Mesodermal cell (in vitro differentiated cells): ENCODE results near the gene TRMT1.

ENCODE experiments used
- H3K27ac ChIP-seq: 2 replicates; pipeline ENCODE4 v1.7.0; 2013; ENCODE audit warnings: mild to moderate bottlenecking, low read depth, low read length, moderate library complexity; ENCODE audit not compliant: severe bottlenecking
- H3K36me3 ChIP-seq: 2 replicates; pipeline ENCODE4 v1.7.1; 2013; ENCODE audit warnings: mild to moderate bottlenecking, low read length, moderate library complexity; ENCODE audit not compliant: control insufficient read depth, insufficient read depth
- H3K4me1 ChIP-seq: one replicate; pipeline ENCODE4 v1.7.1; 2013; ENCODE audit warnings: mild to moderate bottlenecking, low read length; ENCODE audit not compliant: insufficient read depth, control insufficient read depth, poor library complexity, severe bottlenecking
- H3K4me3 ChIP-seq: 2 replicates; pipeline ENCODE4 v1.7.0; 2013; ENCODE audit warnings: low read length, control low read depth, mild to moderate bottlenecking; ENCODE audit not compliant: insufficient read depth, poor library complexity, severe bottlenecking; ENCODE audit errors: extremely low read depth
- H3K9me3 ChIP-seq: 2 replicates; pipeline ENCODE4 v1.7.1; 2013; ENCODE audit warnings: mild to moderate bottlenecking, low read length, moderate library complexity; ENCODE audit not compliant: control insufficient read depth
- WGBS, 2 experiments: methylation state at CpG; one replicate each; pipeline ENCODE4 v1.1.5; 2013; ENCODE audit warnings: missing lambda C conversion rate in 2 of 2; ENCODE audit not compliant: insufficient coverage in 2 of 2; 5-methylcytosine and 5-hydroxymethylcytosine counted together

TRMT1 gene

DNA sequence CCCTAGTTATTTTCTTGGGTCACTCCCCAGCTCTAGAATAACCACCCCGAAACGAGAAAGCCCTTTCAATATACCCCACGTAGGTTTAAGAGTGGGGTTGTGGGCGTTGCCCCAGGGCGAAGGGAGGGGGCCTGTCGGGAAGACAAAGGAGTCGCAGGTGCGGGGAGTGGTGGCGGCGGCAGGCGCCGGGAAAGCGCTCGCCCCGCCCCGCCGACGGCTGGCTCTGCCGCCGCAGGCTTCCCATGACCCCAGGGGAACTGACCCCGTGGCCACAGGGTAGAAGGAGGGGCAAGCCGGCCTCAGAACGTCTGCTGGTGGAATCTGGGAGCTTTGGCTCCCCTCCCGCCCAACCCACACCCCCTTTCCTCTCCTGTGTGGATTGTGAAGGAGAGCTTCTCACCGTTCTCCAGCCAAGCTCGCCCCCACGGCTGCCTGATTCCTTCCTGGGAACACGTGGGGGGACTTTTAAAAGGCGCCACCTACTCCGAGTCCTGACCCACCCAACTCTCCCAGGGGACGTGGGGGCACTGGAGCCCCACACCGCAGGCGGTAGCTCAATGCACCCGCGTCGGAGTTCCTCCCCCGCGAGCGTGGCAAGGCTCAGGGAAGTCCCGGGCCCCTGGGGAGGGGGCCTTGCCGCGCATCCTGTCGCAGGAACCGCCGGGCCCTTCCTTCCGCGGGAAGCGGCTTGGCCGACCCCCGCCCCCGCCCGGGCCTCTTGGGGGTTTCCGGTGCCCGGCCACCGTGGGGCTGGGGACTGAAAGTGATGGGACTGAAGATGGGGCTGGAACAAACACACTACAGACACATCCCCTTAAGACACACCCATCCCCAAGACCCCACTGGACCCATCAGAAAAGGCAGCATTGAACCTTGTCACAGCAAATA lies 39.2 kb upstream of the TRMT1 start:
- Histone ChIP-seq H3K27ac (peak overlapping the region; percentile 98), H3K36me3 (peaks cover 16% of the 10 kb centered on the region), H3K9me3 (no peaks in the 10 kb centered on the region), H3K4me3 (peak overlapping the region; percentile 98), H3K4me1 (peaks cover 5% of the 10 kb centered on the region)
- 1% methylated on average over 22 to 33 of the region's 55 CpGs for WGBS, 2 experiments

DNA sequence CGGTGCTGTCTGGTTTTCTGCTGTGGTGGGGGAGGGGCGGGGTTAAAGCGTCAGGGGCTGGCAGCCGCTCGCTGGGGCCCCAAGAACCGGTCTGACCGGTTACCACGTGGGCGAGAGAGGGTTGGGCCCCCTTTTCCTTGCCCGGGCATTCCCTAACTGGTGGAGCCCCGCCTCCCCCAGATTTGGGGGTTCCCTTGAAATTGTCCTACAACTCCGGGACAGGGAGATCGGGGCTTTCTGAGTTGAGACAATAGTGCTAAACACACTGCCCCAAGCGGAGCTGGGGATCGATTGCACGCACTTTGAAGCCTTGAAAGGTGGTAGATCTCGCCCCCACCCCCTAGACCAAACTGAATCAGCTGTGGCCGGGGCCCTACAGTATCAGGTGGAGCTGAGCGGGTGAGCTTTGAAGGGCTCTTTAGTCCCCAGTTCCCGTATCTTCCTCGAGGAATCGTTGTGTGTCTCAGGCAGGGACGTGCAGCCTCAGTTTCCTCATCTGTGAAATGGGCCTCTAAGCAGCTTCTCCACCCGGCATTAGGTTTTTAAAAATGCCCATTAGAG lies 38.5 kb upstream of the TRMT1 start:
- peaks cover 16% of the 10 kb centered on the region for H3K36me3 ChIP-seq
- WGBS, 2 experiments: 0 to 2% methylated on average over 12 to 24 of the region's 24 CpGs
- H3K4me3 ChIP-seq: peak overlapping the region; percentile 98
- H3K27ac ChIP-seq: peak overlapping the region; percentile 98
- peaks cover 5% of the 10 kb centered on the region for H3K4me1 ChIP-seq
- no peaks in the 10 kb centered on the region for H3K9me3 ChIP-seq

DNA sequence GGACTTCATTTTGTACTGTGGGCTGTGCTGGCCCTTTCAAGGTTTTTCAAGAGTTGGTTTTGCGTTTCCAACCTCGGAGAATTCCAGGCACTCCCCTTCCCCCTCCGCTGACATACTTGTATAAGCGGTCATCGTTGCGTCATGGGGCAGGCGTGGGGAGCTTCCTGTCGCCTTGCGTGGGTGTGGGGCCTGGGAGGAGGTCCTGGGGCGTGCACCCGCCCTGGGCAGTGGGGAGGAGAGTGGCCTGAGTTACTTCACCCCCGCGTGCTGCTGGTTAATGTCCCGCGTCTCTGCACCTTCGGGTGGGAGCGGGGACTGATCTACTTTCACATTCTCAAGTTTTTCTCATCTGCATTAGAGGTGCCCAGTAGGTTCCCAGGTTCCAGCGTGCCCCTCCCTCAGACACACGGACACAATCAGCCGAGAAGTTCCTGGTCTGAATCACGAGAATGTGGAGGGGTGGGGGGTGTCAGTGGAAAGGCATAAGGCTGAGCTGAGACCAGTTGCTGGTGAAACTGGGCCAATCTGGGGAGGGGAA lies 37.8 kb upstream of the TRMT1 start:
- Histone ChIP-seq H3K4me1 (peaks cover 5% of the 10 kb centered on the region), H3K36me3 (peaks cover 16% of the 10 kb centered on the region), H3K9me3 (no peaks in the 10 kb centered on the region), H3K4me3 (peak overlapping the region; percentile 98), H3K27ac (peak overlapping the region; percentile 98)
- WGBS, 2 experiments: 0% methylated on average over 6 to 14 of the region's 21 CpGs

DNA sequence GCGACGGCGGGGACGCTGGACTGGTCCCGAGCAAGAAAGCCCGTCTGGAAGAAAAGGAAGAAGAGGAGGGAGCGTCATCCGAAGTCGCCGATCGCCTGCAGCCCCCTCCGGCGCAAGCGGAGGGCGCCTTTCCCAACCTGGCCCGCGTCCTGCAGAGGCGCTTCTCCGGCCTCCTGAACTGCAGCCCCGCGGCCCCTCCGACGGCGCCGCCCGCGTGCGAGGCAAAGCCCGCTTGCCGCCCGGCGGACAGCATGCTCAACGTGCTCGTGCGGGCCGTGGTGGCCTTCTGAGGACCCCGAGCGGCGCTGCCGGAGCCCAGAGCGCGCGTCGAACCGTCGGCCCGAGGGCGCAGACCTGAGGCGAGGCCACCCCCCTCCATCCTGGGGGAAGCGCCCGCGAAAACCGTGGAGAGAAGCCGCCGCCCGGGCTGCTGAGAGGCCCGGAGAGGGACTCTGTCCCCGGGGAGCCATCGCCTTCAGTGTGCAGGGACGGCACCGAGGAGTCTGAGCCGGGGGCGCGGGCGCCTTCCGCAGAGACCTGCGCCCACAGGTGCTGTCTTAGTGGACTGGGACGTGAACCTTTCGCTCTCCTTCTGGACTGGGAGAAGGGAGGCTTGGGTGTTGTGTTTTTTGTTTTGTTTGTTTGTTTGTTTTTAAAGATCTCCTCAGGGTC lies 37.2 kb upstream of the TRMT1 start:
- 0% methylated on average over 46 to 58 of the region's 69 CpGs for WGBS, 2 experiments
- H3K27ac ChIP-seq: peak overlapping the region; percentile 98
- peaks cover 5% of the 10 kb centered on the region for H3K4me1 ChIP-seq

DNA sequence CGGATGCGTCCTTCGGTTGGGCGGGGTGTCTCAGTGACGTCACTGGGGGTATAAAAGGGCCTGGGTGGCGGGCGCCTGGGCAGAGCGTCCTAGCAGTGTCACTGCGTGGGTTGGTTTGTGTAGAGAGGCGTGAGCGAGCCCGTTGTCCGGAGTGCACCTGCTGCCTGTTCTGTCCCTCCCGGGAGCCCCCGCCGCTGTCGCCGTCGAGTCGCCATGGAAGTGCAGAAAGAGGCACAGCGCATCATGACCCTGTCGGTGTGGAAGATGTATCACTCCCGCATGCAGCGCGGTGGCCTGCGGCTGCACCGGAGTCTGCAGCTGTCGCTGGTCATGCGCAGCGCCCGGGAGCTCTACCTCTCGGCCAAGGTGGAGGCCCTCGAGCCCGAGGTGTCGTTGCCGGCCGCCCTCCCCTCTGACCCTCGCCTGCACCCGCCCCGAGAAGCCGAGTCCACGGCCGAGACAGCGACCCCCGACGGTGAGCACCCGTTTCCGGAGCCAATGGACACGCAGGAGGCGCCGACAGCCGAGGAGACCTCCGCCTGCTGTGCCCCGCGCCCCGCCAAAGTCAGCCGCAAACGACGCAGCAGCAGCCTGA lies 36.5 kb upstream of the TRMT1 start:
- WGBS, 2 experiments: 0% methylated on average over 48 to 52 of the region's 59 CpGs
- Histone ChIP-seq H3K36me3 (peaks cover 16% of the 10 kb centered on the region), H3K4me1 (peaks cover 5% of the 10 kb centered on the region), H3K27ac (peak overlapping the region; percentile 98), H3K9me3 (no peaks in the 10 kb centered on the region), H3K4me3 (peak overlapping the region; percentile 98)

More for the DNA sequence above, 37.2 kb upstream of the TRMT1 start:
- Histone ChIP-seq H3K36me3 (peaks cover 16% of the 10 kb centered on the region), H3K9me3 (no peaks in the 10 kb centered on the region), H3K4me3 (peak overlapping the region; percentile 98)

DNA sequence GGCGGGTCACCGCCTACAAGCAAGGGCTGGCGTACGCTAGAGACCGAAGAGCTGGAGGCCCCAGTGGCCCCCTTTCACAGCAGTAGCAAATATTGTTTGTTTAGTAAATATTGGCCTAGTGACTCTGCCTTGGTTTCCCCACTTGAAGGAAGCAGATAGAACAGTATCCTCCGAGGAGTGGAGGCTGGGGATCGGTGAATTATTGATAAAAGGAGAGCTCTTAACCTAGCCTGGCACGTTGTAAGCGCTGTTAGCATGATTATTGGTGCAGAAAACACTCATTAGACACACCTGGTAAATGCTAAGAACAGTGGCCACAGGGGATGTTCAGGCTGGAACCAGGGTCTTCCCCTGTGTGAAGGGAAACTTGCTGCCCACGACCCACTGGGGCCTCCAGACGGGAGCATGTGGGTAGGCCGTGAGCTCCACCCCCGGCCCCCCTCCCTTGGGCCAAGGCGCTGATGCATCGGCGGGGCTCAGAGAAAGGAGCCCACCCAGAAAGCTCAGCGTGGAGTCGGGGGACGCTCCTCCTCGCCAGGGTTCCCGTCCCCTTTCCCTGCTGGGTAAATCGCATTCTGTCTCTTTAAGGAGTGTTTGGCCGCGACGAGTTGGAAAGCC lies 35.9 kb upstream of the TRMT1 start:
- Histone ChIP-seq H3K4me1 (peaks cover 5% of the 10 kb centered on the region), H3K36me3 (peaks cover 16% of the 10 kb centered on the region), H3K9me3 (no peaks in the 10 kb centered on the region), H3K4me3 (peak overlapping the region; percentile 98), H3K27ac (peak overlapping the region; percentile 98)
- WGBS, 2 experiments: 0% methylated on average over 15 to 19 of the region's 25 CpGs

DNA sequence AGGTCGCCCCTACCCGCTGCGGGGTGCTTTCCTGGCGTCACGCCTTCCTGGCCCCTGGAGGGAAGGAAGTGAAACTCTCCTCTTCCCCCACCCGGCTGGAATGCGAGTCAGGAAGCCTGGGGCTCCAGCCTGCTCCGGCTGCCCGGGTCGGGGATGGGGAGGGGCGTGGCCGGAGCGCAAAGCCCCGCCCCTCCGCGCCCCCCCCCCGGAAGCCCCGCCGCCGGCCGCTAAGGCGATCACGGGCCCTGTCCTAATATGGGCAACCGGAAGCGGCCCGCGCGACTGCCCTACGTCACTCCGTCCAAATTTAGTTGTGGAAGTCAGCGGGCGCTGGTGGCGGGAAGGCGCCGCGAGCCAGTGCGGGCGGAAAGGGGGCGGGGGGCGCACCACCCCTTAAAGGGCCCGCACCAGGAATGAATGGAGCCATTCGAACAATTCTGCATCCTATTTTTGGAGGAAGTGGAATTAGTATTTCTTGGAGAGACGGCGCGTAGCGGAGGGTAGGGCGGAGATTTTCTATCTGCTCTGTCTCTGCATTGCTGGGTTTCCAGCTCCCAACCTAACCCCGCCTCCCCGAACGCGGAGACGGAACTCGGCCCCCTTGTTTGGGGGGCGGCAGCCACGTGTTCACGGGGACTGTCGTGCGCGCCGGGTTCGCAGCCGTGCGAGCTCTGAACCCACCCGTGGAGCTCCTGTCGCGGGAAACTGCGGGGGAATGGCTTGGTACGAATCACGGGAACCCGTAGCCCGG lies 35.2 kb upstream of the TRMT1 start:
- 0% methylated on average over 37 to 47 of the region's 71 CpGs for WGBS, 2 experiments
- Histone ChIP-seq H3K4me1 (peaks cover 5% of the 10 kb centered on the region), H3K9me3 (no peaks in the 10 kb centered on the region), H3K4me3 (peak overlapping the region; percentile 99), H3K27ac (peak overlapping the region; percentile 98), H3K36me3 (peaks cover 16% of the 10 kb centered on the region)

DNA sequence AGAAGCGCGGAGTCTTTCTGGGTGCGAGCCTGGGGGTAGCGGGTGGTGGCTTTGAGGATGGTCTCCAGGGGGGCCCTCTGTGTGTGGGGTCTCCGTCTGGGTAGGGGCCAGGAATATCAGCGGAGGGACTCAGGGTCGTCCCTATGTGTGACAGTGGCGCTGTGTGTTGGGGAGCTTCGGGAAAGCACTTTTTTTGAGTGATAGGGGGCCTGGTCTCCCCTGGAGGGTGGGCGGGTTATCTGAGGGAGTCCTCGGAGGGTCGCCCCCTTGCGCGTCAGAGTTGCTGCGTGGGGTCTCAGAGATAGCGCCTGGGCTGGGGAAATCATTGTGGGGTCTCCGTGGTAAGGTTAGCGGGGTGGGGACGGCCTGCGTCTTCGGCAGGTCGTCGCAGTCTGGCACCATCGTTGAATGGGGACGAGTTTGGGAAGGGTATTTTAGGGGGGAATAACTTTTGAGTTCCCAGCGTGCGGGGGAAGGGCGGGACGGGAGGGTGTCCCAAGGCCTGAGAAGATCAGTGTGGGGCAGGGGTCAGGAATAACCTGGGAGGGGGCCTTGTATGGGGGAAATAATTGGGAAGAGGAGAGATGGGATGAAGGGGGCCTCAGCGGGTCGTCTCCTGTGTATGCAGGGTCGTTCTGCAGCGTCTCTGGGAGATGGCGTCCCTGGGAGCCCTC lies 34.5 kb upstream of the TRMT1 start:
- 1% methylated on average over 27 to 30 of the region's 34 CpGs for WGBS, 2 experiments
- Histone ChIP-seq H3K9me3 (no peaks in the 10 kb centered on the region), H3K4me3 (peak overlapping the region; percentile 99), H3K27ac (peak overlapping the region; percentile 91), H3K36me3 (peaks cover 16% of the 10 kb centered on the region), H3K4me1 (peaks cover 4% of the 10 kb centered on the region)

DNA sequence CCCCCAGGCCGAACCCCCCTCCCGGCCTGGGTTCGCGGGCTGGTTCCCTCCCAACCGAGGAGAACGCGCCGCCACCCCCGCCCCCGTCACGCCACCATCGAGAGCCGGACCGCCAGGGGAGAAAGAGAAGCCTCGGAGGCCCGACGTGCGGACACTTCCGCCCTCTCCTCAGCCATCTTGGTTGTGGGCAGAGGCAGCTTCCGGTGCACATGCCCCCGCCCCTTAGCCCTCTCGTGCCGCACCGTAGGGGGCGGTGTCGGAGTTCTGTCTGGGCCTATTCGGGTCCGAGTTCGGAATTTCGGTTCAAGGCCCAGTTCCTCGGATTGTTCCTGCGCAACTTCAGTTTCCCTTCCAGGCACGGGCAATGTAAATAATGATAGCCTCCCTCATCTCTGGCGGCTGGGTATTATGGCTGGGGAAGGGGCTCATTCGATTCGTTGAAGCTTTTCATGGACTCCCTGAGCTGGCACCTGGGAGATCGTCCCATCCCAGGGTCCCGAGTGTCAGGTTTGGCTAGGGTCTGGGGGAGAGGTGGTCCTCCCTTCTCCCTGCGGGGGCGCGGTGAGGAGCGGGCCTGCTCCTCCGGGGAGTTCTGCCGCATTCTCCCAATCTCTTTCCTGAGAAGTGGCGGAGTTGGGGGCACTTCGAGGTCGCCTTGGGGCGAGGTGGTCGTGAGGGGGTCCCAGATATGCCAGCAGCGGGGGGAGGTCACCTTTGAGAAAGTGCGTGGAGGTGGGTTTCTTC lies 33.8 kb upstream of the TRMT1 start, which contains the start of the genes IER2 and STX10:
TSS of gene IER2 (plus strand) at position 225 of the 744 bp plus-strand sequence. CDS start 2,776 bp downstream, outside the sequence.
TSS of gene STX10 (minus strand) at position 189 of the 744 bp plus-strand sequence. CDS start 202 bp downstream, outside the sequence.
- Histone ChIP-seq H3K27ac (peak within 1 kb of the TSS; percentile 91), H3K36me3 (peaks cover 16% of the 10 kb centered on the region), H3K4me3 (peak within 1 kb of the TSS; percentile 99), H3K4me1 (no peaks in the 10 kb centered on the region), H3K9me3 (no peaks in the 10 kb centered on the region)
- WGBS, 2 experiments: 0% methylated on average over 28 to 39 of the region's 51 CpGs
